Stimulated activated CD4-positive, alpha-beta T cell treated with anti-CD3 and anti-CD28 coated beads, Interleukin-1b, Interleukin-23, amount 100 ng/mL, for 1 hour (primary cell): ENCODE data around the gene SF3B3.
A peak's percentile ranks its signal among the peaks of the same experiment; 100 is the strongest.
"Not testable (repeated sequence)": the region's sequence is repeated elsewhere in the genome, so short reads cannot be mapped to it uniquely, and the experiment has no call there.

ENCODE experiments used
- DNase-seq, 2 donors: peaks; one replicate each; pipeline ENCODE4 v3.0.0-alpha.2; 2020; ENCODE audit warnings: low read depth in 2 of 2

SF3B3 gene

GRCh38 chr16:70511833-70512232, 11.8 kb upstream of the SF3B3 start:
- no peak for DNase-seq

DNA sequence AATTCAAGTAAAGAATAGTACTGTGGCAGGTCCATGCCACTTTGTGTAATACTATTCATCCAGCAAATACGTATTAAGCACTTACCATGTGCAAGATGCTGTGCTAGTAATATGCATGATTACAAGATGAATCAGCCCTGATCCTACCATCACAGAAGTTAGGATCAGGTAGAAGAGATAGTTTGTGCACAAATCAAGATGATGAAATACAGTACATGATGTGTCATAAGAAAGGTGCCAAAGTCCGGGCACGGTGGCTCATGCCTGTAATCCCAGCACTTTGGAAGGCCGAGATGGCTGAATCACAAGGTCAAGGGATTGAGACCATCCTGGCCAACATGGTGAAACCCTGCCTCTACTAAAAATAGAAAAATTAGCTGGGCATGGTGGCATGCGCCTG, 11.2 kb upstream of the SF3B3 start:
- DNase-seq: no peak

DNA sequence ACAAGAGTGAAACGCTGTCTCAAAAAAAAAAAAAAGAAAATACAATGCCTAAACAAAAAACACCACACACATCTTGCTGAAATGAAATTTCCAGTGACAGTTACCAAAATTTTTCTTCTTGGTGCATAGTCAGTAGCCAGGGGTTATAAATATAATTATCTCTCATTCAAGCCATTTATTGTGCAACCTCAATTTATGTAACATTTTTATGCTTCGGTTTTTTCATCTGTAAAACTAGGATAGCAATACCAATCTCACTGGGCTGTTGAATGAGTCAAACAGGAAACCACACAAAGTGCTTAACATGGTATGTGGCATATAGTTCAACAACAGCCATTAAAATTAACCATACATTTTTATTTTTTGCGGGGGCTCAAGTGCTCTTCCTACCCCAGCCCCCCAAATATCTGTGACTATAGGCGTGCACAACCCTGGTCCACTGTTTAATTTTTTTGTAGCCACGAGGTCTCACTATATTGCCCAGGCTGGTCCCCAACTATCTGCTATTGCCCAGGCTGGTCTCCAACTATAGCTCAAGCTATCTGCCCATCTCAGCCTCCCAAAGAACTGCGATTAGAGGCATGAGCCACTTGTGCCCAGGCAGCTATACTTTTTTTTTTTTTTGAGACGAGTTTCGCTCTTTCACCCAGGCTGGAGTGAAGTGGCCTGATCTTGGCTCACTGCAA, 2.9 kb upstream of the SF3B3 start:
- DNase-seq: no peak

DNA sequence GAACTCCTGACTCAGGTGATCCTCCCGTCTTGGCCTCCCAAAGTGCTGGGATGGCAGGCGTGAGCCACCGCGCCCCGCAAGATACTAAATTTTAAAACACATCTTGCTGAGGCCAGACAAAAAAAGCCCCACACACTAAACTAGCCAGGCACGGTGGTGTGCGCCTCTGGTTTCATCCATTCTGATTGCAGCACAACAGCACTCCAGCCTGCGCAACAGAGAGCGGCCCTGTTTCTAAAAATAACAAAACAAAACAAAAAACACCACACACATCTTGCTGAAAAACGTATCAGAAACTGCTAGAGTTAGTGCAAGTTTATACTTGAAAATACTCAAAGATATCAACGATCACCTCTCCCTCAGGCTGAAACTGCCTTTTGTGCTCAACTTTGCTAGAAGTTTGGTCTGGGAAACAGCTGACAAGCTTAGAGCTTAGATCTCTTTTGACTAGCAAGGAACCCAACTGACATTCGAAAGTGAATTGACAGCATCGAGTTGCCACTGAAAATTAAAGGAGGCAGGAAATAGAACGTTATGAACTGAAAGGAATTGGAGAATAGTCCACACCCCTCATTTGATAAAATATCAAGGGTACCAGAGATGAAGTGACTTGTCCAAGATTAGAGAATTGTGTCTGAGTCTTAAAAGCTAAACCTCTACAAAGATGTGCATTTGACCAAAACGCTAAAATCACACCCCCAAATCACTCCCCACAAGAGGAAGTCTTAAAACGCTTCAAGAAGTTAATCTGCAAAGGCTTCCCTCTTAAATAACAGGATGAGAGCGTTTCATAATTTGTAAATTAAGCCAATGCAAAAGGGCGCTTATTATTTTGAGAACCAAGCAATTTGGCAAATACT, 1.2 kb upstream of the SF3B3 start:
- no peak for DNase-seq

DNA sequence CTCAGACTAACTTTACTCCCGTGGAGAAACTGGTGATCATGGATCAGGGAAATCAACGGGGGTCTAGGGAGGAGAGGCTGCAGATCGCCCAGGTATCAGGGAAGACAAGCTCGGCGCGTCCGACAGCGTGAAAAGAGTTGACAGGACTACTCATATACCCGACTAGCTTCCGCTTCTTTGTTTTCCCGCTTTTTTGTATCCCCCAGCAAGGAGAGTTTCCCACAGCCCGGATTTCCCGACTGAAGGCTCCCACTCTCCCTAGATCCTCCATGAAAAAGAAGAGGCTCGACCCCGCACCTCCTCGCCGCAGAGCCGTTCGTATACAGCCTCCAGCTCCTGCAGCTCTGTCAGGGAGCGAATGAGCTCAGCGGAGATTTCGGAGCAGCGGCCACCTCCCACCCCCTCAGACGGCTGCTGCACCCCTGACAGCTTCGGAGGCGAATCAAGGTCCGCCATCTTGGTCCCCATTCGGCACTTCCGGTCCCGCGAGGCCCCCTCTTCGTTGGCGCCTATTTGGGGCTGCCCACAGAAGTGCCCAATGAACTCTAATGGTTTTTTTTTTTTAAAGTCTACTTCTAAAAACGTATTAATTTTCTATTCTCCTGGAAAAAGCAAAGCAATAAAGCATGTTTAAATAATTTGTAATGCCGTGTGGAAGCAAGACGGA, 407 bp upstream of the SF3B3 start, which contains the start of gene COG4:
Gene COG4 (minus strand): TSS at position 479 of the 667 bp plus-strand sequence. CDS start 11 bp downstream, at position 468.
- DNase-seq: peak; percentile 73 to 79

GRCh38 chr16:70524399-70524825, 796 bp downstream of the SF3B3 start:
- not testable (repeated sequence) for DNase-seq

DNA sequence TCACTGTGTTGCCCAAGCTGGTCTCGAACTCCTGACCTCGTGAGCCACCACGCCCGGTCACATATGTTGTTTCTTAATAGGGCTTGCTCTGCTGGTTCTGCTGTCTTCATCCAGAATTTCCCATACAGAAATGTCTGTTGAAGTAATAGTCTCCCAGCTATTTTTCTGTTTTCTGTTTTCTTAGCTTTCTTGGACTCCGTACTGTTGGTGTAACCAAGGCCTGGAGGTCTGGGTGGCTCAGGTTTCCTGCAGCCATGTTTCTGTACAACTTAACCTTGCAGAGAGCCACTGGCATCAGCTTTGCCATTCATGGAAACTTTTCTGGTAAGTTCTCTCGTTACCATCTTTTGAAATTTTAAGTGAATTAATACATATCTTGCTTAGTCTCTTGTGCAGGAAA, 2.8 kb downstream of the SF3B3 start:
- DNase-seq: no peak

GRCh38 chr16:70527315-70527996, 3.8 kb downstream of the SF3B3 start:
- DNase-seq: no peak

- DNase-seq: no peak
Measured at GRCh38 chr16:70529051-70529777, 5.6 kb downstream of the SF3B3 start.

- not testable (repeated sequence) for DNase-seq
Measured at GRCh38 chr16:70529954-70530353, 6.3 kb downstream of the SF3B3 start.

DNA sequence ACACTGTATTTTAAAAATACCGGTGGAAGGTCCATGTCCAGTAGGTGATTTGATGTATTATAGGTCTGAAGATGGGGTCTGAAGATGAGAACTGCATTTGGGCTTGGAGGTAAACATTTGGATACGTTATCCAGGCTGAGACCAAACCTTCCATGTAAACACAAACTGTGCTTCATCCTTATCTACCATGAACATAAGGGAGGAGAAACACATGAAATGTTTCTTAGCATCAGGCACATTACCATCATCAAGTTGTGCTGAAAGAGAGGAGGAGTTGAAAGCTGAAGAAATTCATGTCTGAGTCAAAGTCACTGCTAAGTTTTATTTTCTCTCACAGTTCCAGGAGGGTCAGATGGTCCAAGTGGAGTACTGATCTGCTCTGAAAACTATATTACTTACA, 11.4 kb downstream of the SF3B3 start:
- no peak for DNase-seq

DNA sequence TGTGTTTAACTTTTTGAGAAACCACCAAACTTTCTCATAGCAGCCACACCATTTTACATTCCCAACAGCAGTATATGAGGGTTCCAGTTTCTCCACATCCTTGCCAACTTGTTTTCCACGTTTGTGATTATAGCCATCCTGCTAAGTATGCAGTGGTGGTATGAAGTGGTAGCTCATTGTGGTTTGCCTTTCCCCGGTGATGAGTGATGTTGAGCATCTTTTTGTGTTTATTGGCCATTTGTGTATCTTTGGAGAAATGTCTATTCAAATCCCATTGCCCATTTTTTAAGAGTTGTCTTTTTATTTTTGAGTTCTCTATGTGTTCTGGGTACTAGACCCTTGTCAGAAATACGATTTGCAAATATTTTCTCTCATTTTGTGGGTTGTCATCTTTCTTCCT, 17.4 kb downstream of the SF3B3 start:
- no peak for DNase-seq

DNA sequence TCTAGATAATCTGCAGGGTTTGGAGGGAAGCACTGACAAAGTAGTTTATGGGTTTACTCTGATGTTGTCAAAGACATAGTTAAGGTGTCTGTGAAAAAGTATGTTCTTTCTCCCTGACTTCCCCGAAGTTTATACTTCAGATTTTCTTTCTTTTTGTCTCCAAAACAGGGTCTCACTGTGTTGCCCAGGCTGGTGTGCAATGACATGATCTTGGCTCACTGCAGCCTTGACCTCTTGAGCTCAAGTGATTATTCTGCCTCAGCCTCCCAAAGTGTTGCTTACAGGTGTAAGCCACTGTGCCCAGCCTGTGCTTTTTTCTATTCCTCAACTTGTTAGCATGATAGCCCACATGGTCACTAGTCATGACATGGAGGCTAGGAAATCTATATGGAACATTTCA, 20.9 kb downstream of the SF3B3 start:
- no peak for DNase-seq

DNA sequence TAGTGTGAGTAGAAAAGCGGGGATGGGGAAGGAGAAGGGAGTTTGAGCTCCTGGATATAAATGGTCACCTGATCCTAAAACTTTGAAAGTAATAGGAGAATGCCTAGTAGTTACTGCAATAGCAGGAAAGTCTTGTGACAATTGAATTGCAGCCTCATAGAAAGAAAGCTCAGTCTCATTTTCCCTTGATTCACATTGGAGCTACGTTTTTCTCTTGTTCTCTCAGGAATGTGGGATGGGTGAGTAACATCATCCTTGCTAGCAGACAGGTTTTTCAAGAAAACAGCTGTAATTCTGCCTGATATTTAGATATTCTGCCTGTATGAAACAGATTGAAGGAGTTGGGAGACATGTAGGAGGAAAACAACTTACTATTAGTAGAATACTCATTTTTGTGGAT, 25.3 kb downstream of the SF3B3 start:
- DNase-seq: no peak

DNA sequence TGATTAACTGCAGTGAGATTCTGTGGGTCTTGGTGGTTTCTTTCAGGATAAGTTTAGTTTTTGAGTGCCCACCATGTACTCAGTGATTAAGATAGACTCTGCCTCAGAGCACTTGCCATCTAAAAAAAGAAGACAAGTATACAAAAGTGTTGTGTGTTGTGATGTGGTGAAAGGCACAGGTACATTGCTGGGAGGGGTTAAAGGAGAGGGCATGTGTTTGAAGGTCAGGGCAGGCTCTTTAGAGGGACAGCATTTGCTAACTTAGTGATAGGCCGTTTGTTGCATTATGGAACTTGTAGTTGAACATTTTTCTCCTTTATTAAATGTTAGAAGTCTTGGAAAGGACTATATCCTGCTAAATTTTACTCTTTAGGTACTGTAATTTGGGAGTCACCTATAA, 26.5 kb downstream of the SF3B3 start:
- no peak for DNase-seq

- no peak for DNase-seq
Measured at GRCh38 chr16:70551788-70552187, 28.2 kb downstream of the SF3B3 start.

- no peak for DNase-seq
Measured at GRCh38 chr16:70552675-70553074, 29.1 kb downstream of the SF3B3 start.

DNA sequence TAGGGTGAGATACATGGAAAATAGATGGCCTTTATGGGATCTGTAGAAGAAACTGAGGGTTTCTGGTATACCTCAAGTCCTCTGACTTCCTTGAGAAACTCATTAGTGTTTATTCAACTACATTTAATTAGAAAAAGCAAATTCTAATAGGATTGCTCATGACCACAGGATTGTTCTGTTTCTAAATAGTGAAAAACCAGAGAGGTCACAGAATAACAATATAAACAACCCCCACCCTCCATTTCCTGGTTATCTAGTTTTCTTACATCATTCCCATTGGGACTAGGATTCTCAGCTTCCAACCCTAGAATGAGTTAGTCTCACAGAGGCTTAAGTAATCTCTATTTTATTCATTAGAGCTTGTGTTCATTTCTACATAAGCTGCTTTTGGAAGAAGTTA, 30.0 kb downstream of the SF3B3 start:
- no peak for DNase-seq

- DNase-seq: no peak
Measured at GRCh38 chr16:70556063-70556462, 32.4 kb downstream of the SF3B3 start.

- DNase-seq: no peak
Measured at GRCh38 chr16:70561623-70562022, 38.0 kb downstream of the SF3B3 start.

- DNase-seq: no peak
Measured at GRCh38 chr16:70563636-70564035, 40.0 kb downstream of the SF3B3 start.
